C1 segment of cervical spinal cord (tissue), 14 donors: Measurements from ENCODE around the gene L3MBTL1.
"Not testable (repeated sequence)": the region's sequence is repeated elsewhere in the genome, so short reads cannot be mapped to it uniquely, and the experiment has no call there.

ENCODE experiments used
- DNase-seq, 14 donors: peaks; one replicate each; lab custom pipeline; 2025; lab: John Stamatoyannopoulos, UW

Gene L3MBTL1

GRCh38 chr20:43507150-43508080, at the start of gene L3MBTL1:
L3MBTL1 (plus strand) TSS chr20:43507697; CDS start chr20:43513504, 5,807 bp downstream.
- DNase-seq, result peak in 1 of 14 donors; percentile 7

- peak in 2 of 14 donors; percentile 36 to 79 for DNase-seq
These were observed 49.0 kb upstream of the L3MBTL1 start for GRCh38 chr20:43458422-43458924.

- no peak for DNase-seq
These were observed 48.2 kb upstream of the L3MBTL1 start for GRCh38 chr20:43459022-43459942.

DNA sequence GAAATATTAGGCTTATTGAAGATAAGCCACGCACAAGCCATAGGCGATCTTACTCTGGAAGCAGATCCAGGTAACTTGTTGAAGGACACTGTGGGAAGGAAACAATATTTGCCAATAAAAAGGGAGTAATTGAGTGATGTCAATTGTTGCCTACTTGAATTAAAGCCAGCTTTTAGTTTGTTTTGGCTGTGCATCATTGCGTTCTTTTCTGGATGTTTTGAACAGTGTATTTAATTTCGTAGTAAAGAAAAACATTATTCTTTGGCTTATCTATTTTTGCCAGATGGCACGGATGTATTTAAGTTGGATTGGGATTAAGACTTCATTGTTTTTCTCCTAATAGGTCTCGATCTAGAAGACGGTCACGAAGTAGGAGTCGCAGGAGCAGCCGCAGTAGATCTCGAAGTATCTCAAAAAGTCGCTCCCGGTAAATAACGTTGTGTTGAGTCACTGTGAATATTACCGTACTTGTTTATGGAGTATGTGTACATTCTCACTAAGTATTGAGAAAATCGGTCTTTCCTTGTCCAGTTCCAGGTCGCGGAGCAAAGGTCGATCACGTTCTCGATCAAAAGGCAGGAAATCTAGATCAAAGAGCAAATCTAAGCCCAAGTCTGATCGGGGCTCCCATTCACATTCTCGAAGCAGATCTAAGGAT, 47.2 kb upstream of the L3MBTL1 start:
- DNase-seq, result no peak

DNA sequence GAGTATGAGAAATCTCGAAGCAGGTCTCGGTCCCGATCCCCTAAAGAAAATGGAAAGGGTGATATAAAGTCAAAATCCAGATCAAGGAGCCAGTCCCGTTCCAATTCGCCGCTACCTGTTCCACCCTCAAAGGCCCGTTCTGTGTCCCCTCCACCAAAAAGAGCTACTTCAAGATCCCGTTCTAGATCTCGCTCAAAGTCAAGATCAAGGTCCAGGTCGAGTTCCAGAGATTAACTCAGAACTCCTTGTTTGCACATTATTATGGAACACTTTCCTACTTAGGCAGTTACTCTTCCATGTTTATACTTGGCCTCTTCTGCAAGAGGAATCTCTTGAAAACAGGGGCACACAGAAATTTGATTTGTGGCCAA, 46.7 kb upstream of the L3MBTL1 start:
- no peak for DNase-seq

DNA sequence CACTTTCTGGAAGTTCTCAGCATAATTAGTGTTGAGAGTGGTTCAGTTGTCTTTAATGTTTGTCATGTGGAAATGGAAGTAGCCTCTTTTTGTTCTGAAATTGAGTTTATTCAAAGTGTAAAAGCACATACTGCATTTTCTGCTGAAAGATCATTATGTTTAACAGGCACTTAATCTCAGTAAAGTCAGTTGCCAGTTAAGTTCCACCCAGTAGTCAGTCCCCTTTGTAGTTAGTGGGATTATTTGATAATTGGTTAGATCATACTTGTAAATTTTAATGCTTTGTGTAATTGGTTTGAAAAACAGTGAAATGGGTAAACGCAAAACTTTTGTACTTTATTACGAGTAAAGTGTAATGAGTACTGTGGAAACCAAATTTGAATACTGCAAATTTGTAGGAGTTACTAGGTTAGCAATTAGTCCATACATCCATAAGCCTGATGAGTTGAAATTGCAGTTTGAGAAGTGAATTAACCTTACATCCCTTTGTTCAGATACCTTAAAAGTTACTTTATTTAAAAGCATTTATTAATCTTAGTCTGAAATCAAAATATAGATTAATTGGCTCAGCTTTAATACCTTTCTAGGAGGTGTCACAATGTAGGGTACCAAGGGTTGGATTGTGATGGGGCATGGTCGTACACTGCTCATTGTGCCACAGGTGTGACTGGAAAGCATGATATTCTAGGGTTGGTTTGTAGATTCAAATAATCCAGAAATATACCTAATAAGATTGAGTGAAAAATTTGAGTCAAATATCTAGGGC, 45.4 kb upstream of the L3MBTL1 start:
- DNase-seq, result no peak

GRCh38 chr20:43462660-43463526, 44.6 kb upstream of the L3MBTL1 start:
- no peak for DNase-seq

DNA sequence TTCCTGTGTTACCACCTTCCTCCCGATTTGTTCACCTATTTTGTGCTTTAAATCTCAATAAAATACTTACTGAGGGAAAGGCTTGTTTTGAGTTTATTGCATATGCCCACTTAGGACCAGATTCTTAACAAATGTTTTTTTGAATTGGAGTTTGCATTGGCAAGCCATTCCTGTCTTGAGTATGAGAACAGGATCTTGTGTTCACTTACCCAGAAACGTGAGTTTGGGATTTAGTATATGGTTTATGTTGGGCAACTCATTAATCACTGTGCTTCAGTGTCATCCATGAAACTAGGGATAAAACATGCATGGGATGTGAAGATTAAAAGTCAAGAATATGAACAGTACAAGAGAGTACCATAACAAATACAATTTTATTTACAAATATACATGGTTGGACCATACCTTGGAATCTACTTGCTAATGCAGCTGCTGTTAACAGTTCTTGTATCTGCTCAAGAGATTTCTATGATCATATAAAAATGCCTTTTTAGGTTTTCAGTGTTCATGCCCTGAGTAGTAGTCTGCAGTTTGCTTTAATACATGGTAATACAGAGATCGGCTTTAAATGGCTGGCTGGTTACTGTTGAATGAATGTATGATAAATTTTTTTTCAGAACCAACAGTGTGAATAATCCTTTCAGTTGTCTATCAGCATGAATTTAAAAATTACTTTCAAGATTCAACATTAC, 43.8 kb upstream of the L3MBTL1 start:
- DNase-seq, result no peak

GRCh38 chr20:43464219-43464790, 43.2 kb upstream of the L3MBTL1 start:
- no peak for DNase-seq

DNA sequence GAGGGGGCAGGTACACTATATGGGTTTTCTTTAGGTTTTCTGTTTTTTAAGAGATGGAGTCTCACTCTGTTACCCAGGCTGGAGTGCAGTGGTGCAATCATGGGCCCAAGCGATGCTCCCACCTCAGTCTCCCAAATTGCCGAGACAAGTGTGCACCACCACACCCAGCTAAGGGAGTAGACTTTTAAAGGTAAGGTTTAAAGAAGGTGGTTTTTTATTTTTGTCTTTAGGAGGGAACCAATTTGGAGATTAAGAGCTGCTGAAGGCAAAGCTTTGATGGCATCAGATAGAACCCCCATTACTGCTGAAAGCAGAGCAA, 41.9 kb upstream of the L3MBTL1 start:
- no peak for DNase-seq

DNA sequence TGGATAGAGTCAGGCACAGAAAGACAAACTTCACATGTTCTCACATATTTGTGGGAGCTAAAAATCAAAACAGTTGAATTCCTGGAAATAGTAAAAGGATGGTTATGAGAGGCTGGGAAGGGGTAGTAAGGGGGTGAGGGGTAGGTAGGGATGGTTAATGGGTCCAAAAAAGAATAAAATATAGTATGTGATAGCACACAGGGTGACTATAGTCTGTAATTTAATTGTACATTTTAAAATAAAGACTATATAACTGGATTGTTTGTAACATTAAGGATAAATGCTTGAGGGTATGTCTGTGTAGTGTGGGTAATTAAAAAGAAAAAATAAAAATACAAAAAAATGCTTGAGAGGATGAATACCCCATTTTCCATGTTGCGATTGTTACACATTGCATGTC, 39.9 kb upstream of the L3MBTL1 start:
- DNase-seq, result no peak

DNA sequence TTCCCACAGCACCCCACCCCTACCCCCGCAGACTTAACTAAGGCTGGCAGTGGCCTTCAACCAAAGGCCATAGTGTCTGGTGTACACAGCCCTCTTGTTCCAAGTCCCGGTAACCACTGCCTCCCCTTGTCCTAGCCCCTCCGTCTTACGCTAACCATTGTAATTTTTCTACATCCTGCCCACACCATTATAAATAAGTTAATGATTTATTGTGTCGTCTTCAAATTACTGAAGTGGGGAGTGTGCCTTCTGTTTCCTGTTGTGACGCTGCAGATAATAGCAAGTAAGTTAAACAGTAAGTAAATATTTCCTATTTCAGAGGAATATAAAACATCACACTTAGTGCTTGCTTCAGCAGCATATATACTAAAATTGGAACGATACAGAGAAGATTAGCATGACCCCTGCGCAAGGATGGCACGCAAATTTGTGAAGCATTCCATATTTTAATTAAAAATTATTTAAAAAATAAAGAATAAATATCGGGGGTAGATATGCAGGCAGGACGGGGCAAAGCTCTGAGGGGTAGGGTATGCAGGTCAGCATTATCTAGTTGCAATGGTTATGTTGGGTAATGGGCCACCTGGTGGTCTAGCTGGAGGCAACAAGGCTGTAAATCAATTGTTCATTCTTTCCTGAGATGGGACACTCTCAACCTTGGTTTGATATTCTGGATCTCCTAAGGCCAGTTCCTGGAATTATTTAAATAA, 34.7 kb upstream of the L3MBTL1 start:
- no peak for DNase-seq

- DNase-seq, result no peak
These were observed 34.2 kb upstream of the L3MBTL1 start for GRCh38 chr20:43473381-43473704.

- no peak for DNase-seq
These were observed 30.3 kb upstream of the L3MBTL1 start for GRCh38 chr20:43477193-43477592.

- DNase-seq, result no peak
These were observed 29.9 kb upstream of the L3MBTL1 start for GRCh38 chr20:43477619-43478018.

- no peak for DNase-seq
These were observed 17.5 kb upstream of the L3MBTL1 start for GRCh38 chr20:43490038-43490437.

DNA sequence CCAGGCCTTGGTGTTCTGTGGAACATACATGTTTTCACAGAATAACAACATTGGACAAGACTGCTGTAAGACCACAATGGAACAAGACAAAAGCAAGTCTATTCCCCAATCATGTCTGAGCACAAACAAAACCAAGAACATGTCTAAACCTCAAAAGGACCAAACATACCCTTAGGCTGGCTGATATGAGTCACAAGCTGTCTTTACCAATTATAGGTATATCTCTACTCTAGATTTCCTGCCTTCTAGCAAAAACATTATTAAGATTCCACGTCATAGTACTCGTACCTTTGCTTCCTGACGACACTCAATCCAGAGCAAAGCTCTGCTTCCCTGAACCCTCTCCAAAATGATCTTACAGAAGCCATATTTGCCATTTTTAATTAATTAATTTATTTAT, 15.4 kb upstream of the L3MBTL1 start:
- DNase-seq, result no peak

DNA sequence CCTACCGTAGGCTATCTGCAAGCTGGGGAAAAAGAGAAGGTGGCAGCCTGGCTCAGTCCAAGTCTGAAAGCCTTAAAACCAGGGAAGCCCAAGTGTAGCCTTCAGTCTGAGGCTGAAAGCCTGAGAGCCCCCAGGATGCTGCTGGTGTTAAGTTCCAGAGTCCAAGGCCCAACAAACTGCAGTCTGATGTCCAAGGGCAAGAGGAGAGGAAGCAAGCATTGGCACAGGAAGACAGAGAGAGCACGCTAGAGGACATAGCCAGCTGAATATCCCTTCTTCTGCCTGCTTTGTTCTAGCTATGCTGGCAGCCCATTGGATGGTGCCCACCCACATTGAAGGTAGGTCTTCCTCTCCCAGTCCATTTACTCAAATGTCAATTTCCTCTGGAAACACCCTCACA, 12.1 kb upstream of the L3MBTL1 start:
- no peak for DNase-seq

GRCh38 chr20:43502021-43502420, 5.5 kb upstream of the L3MBTL1 start:
- DNase-seq, result not testable (repeated sequence)
